Measurements from ENCODE around the gene PEX5L. TPM values are rescaled to one million over a fixed set of nuclear protein-coding genes. Genes with fewer than 3 reads are reported as not detected.

PEX5L gene
- total and polyA plus RNA-seq, 2 donors (not counting 1 experiment from before 2014, with no cell fraction given) = not detected

GRCh38 chr3:180063783-180064182, 27.0 kb upstream of the PEX5L start:
- no peaks in the 10 kb centered on the region for H3K9me3 Mint-ChIP-seq (ENCODE audit: insufficient read depth)

GRCh38 chr3:180062771-180063170, 26.0 kb upstream of the PEX5L start:
- Histone ChIP-seq H3K27ac (ENCODE audit: low read length in 2 of 2) (no peak overlapping the region), H3K9me3 (ENCODE audit: control extremely low read depth in 1 of 3, control insufficient read depth in 2 of 3, insufficient read depth in 1 of 3, low read length in 2 of 3) (peaks cover 0 to 1% (median 0%) of the 10 kb centered on the region in 3 donors), H3K36me3 (replicated peaks in 1 of 2; ENCODE audit: control extremely low read depth in 1 of 2, control insufficient read depth in 1 of 2, extremely low read depth in 1 of 2, insufficient read depth in 2 of 2, low read length in 1 of 2) (no peaks in the 10 kb centered on the region), H3K4me1 (ENCODE audit: control insufficient read depth in 2 of 2, insufficient read depth in 2 of 2, low read length in 2 of 2) (no peaks in the 10 kb centered on the region), H3K4me2 (replicated peaks; ENCODE audit: low read depth, low read length, poor library complexity, severe bottlenecking) (no peak overlapping the region), H3K79me2 (ENCODE audit: control insufficient read depth, insufficient read depth, low read length) (no peaks in the 10 kb centered on the region), H4K20me1 (ENCODE audit: control insufficient read depth, insufficient read depth, low read length, poor library complexity, severe bottlenecking) (no peaks in the 10 kb centered on the region), H3K4me3 (ENCODE audit: control extremely low read depth in 1 of 5, extremely low read depth in 1 of 5, insufficient read depth in 1 of 5, low read depth in 2 of 5, low read length in 4 of 5) (no peak overlapping the region), H3K27me3 (replicated peaks in 1 of 4; ENCODE audit: control extremely low read depth in 1 of 4, control insufficient read depth in 3 of 4, insufficient read depth in 4 of 4, low read length in 3 of 4) (no peaks in the 10 kb centered on the region), H2AFZ (ENCODE audit: insufficient read depth, low read depth, low read length, poor library complexity, severe bottlenecking) (no peak overlapping the region), H3K9ac (ENCODE audit: low read length) (no peak overlapping the region)
- Mint-ChIP-seq H3K27me3 (peaks cover 4% of the 10 kb centered on the region), H3K4me1 (no peaks in the 10 kb centered on the region), H3K9me3 (ENCODE audit: insufficient read depth) (no peaks in the 10 kb centered on the region), H3K4me3 (no peak overlapping the region), H3K27ac (no peak overlapping the region)
- ATAC-seq (ENCODE audit: low read depth) = no peak
- intact Hi-C loops (cut with micrococcal nuclease) = no loop called here
- CTCF ChIA-PET = no interaction called here
- POLR2A ChIA-PET = no interaction called here
- no CpG with 5 or more reads among the region's 1 CpG for WGBS (ENCODE audit: insufficient coverage)
- no peak for DNase-seq
- no peak for TF ChIP-seq CTCF (IDR thresholded peaks at IDR 0.05)
- no peak for TF ChIP-seq EZH2 (IDR thresholded peaks at IDR 0.05; ENCODE audit: borderline replicate concordance, insufficient read depth, low read depth, low read length, poor library complexity, severe bottlenecking)

More at GRCh38 chr3:180063783-180064182, 27.0 kb upstream of the PEX5L start:
- Mint-ChIP-seq H3K27me3 (peaks cover 4% of the 10 kb centered on the region), H3K27ac (no peak overlapping the region), H3K4me1 (no peaks in the 10 kb centered on the region), H3K4me3 (no peak overlapping the region)
- intact Hi-C loops (cut with micrococcal nuclease) = no loop called here
- DNase-seq (no peak), ATAC-seq (ENCODE audit: low read depth) (no peak)
- H3K27me3 ChIP-seq (replicated peaks in 1 of 4; ENCODE audit: control extremely low read depth in 1 of 4, control insufficient read depth in 3 of 4, insufficient read depth in 4 of 4, low read length in 3 of 4) = no peaks in the 10 kb centered on the region
- H3K9me3 ChIP-seq (ENCODE audit: control extremely low read depth in 1 of 3, control insufficient read depth in 2 of 3, insufficient read depth in 1 of 3, low read length in 2 of 3) = peaks cover 0 to 1% (median 0%) of the 10 kb centered on the region in 3 donors
- ChIA-PET CTCF (no interaction called here), POLR2A (no interaction called here)
- H3K36me3 ChIP-seq (replicated peaks in 1 of 2; ENCODE audit: control extremely low read depth in 1 of 2, control insufficient read depth in 1 of 2, extremely low read depth in 1 of 2, insufficient read depth in 2 of 2, low read length in 1 of 2) = no peaks in the 10 kb centered on the region
- H3K4me3 ChIP-seq (ENCODE audit: control extremely low read depth in 1 of 5, extremely low read depth in 1 of 5, insufficient read depth in 1 of 5, low read depth in 2 of 5, low read length in 4 of 5) = no peak overlapping the region
- H4K20me1 ChIP-seq (ENCODE audit: control insufficient read depth, insufficient read depth, low read length, poor library complexity, severe bottlenecking) = no peaks in the 10 kb centered on the region
- no peak overlapping the region for H3K4me2 ChIP-seq (replicated peaks; ENCODE audit: low read depth, low read length, poor library complexity, severe bottlenecking)
- H3K9ac ChIP-seq (ENCODE audit: low read length) = no peak overlapping the region
- no peak for TF ChIP-seq EZH2 (IDR thresholded peaks at IDR 0.05; ENCODE audit: borderline replicate concordance, insufficient read depth, low read depth, low read length, poor library complexity, severe bottlenecking)
- no peak for TF ChIP-seq CTCF (IDR thresholded peaks at IDR 0.05)
- H3K27ac ChIP-seq (ENCODE audit: low read length in 2 of 2) = no peak overlapping the region
- WGBS (ENCODE audit: insufficient coverage) = 27% methylated on average over 1 of the region's 1 CpG
- no peaks in the 10 kb centered on the region for H3K4me1 ChIP-seq (ENCODE audit: control insufficient read depth in 2 of 2, insufficient read depth in 2 of 2, low read length in 2 of 2)
- H3K79me2 ChIP-seq (ENCODE audit: control insufficient read depth, insufficient read depth, low read length) = no peaks in the 10 kb centered on the region
- no peak overlapping the region for H2AFZ ChIP-seq (ENCODE audit: insufficient read depth, low read depth, low read length, poor library complexity, severe bottlenecking)
